ENCODE results near the gene OR51B6.

DNA sequence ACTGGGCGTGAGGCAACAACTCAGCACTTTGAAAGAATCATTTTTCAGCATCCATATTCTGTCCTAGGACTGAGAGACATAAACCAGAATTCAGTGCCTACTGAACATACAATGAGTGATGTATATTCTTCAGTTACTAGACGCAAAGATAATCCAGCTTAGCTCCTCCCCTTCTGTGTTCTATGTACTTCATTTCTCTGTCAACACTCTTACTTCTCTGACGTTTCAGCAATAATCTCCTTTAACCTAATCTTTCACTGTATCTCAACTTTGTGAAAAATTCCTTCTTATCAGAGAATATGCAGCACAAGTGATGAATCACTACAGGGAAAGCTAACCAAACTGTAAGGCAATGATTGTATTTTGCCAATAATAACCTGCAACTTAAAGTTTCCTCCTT lies 5.5 kb upstream of the OR51B6 start:
- TF ChIP-seq POLR2A (IDR thresholded peaks at IDR 0.05), result no peak
- TF ChIP-seq, protein P1, sequence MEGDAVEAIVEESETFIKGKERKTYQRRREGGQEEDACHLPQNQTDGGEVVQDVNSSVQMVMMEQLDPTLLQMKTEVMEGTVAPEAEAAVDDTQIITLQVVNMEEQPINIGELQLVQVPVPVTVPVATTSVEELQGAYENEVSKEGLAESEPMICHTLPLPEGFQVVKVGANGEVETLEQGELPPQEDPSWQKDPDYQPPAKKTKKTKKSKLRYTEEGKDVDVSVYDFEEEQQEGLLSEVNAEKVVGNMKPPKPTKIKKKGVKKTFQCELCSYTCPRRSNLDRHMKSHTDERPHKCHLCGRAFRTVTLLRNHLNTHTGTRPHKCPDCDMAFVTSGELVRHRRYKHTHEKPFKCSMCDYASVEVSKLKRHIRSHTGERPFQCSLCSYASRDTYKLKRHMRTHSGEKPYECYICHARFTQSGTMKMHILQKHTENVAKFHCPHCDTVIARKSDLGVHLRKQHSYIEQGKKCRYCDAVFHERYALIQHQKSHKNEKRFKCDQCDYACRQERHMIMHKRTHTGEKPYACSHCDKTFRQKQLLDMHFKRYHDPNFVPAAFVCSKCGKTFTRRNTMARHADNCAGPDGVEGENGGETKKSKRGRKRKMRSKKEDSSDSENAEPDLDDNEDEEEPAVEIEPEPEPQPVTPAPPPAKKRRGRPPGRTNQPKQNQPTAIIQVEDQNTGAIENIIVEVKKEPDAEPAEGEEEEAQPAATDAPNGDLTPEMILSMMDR (IDR thresholded peaks at IDR 0.05), result no peak

Measured in testis (tissue), 2 donors.